ENCODE results near the gene IFNA1. TPM values are rescaled to one million over a fixed set of nuclear protein-coding genes. Genes with fewer than 3 reads are reported as not detected.
A peak's percentile ranks its signal among the peaks of the same experiment; 100 is the strongest.
"Not testable (repeated sequence)": the region's sequence is repeated elsewhere in the genome, so short reads cannot be mapped to it uniquely, and the experiment has no call there.

IFNA1 gene
- total RNA-seq, 1 donor from 2014 or later = not detected

GRCh38 chr9:21443849-21444625, 3.8 kb downstream of the IFNA1 start:
- peak; percentile 2 for DNase-seq (ENCODE audit: low spot score)

GRCh38 chr9:21449312-21449711, 9.1 kb downstream of the IFNA1 start:
- DNase-seq (ENCODE audit: low spot score) = not testable (repeated sequence)

- peak; percentile 2 for DNase-seq (ENCODE audit: low spot score)
Observed at GRCh38 chr9:21450733-21451394, 10.6 kb downstream of the IFNA1 start.

GRCh38 chr9:21452681-21453080, 12.4 kb downstream of the IFNA1 start:
- no peak for DNase-seq (ENCODE audit: low spot score)

GRCh38 chr9:21454149-21454548, 13.9 kb downstream of the IFNA1 start:
- no peak for DNase-seq (ENCODE audit: low spot score)

- DNase-seq (ENCODE audit: low spot score) = peak; percentile 3
Observed at GRCh38 chr9:21455320-21455719, 15.1 kb downstream of the IFNA1 start.

GRCh38 chr9:21461377-21461776, 21.1 kb downstream of the IFNA1 start:
- no peak for DNase-seq (ENCODE audit: low spot score)

GRCh38 chr9:21465138-21465537, 24.9 kb downstream of the IFNA1 start:
- no peak for DNase-seq (ENCODE audit: low spot score)

GRCh38 chr9:21465859-21466518, 25.8 kb downstream of the IFNA1 start:
- DNase-seq (ENCODE audit: low spot score) = peak; percentile 40

GRCh38 chr9:21470126-21470525, 29.9 kb downstream of the IFNA1 start:
- no peak for DNase-seq (ENCODE audit: low spot score)

GRCh38 chr9:21473236-21473635, 33.0 kb downstream of the IFNA1 start:
- DNase-seq (ENCODE audit: low spot score) = no peak

- DNase-seq (ENCODE audit: low spot score) = no peak
Observed at GRCh38 chr9:21477466-21477865, 37.2 kb downstream of the IFNA1 start.

- DNase-seq (ENCODE audit: low spot score) = no peak
Observed at GRCh38 chr9:21479152-21479702, 39.0 kb downstream of the IFNA1 start.

- peak; percentile 6 for DNase-seq (ENCODE audit: low spot score)
Observed at GRCh38 chr9:21481470-21482056, 41.3 kb downstream of the IFNA1 start.

GRCh38 chr9:21482213-21482612, 42.0 kb downstream of the IFNA1 start, which contains the start of gene IFNE:
TSS of gene IFNE (minus strand) at chr9:21482313. CDS start at chr9:21481694, 619 bp downstream.
- DNase-seq (ENCODE audit: low spot score) = no peak

Other genes starting within 250 kb of the IFNA1 start
- gene IFNA7, start 238.2 kb upstream of the IFNA1 start, total RNA-seq (ENCODE audit: insufficient read depth, low replicate concordance) = 4.8 TPM
- gene IFNA10, start 233.3 kb upstream of the IFNA1 start, total RNA-seq (ENCODE audit: insufficient read depth, low replicate concordance) = 2.6 TPM
- gene IFNA16, start 223.1 kb upstream of the IFNA1 start, total RNA-seq (ENCODE audit: insufficient read depth, low replicate concordance) = 0.72 TPM
- gene IFNA17, start 212.2 kb upstream of the IFNA1 start, total RNA-seq (ENCODE audit: insufficient read depth, low replicate concordance) = 3.1 TPM
- gene IFNA14, start 200.4 kb upstream of the IFNA1 start, total RNA-seq (ENCODE audit: insufficient read depth, low replicate concordance) = 3.1 TPM
- gene IFNA5, start 135.1 kb upstream of the IFNA1 start, total RNA-seq (ENCODE audit: insufficient read depth, low replicate concordance) = not detected
- 42.9 TPM for gene KLHL9, start 105.0 kb upstream of the IFNA1 start, total RNA-seq (ENCODE audit: insufficient read depth, low replicate concordance)
- gene IFNA6, start 89.6 kb upstream of the IFNA1 start, total RNA-seq (ENCODE audit: insufficient read depth, low replicate concordance) = 0.72 TPM
- gene IFNA13, start 72.4 kb upstream of the IFNA1 start, total RNA-seq (ENCODE audit: insufficient read depth, low replicate concordance) = 8.2 TPM
- 5.8 TPM for gene IFNA2, start 55.0 kb upstream of the IFNA1 start, total RNA-seq (ENCODE audit: insufficient read depth, low replicate concordance)
- 8.4 TPM for gene IFNA8, start 31.3 kb upstream of the IFNA1 start, total RNA-seq (ENCODE audit: insufficient read depth, low replicate concordance)
- gene IFNE, start 41.9 kb downstream of the IFNA1 start, total RNA-seq (ENCODE audit: insufficient read depth, low replicate concordance) = 11.1 TPM

Data from umbilical cord (tissue), 2 donors.